ENCODE measurements around the gene MICB.
"Not testable (repeated sequence)": the region's sequence is repeated elsewhere in the genome, so short reads cannot be mapped to it uniquely, and the experiment has no call there.

The MICB gene

DNA sequence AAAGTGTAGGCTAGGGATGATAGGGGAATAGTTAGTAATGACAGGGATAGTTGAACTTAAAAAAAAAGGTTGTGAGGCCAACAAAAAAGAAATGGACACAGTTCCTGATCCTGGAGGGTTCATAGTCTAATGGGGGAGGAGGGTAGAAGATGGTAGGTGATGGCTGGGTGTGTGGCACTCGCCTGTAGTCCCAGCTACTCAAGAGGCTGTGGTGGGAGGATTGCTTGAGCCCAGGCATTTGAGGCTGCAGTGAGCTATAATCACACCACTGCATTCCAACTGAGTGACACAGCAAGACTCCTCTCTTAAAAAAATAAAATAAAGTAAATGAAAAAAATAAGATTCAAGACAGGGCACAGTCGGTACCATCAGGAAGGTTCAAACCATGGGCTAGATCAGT is 2.4 kb upstream of the MICB start:
- H3K9me2 ChIP-seq (replicated peaks; ENCODE audit: insufficient read depth, low read length) = no peaks in the 10 kb centered on the region
- peak overlapping the region; percentile 67 for H3K4me3 ChIP-seq (ENCODE audit: low read length)
- no peaks in the 10 kb centered on the region for H3K36me3 ChIP-seq (replicated peaks; ENCODE audit: insufficient read depth, low read length)
- peak overlapping the region; percentile 86 for H3K4me2 ChIP-seq (ENCODE audit: low read depth, low read length)
- peaks cover 5% of the 10 kb centered on the region; the same call in 1 of the 2 replicates for H3K4me1 ChIP-seq (ENCODE audit: low read length)
- DNase-seq = no peak
- no peaks in the 10 kb centered on the region for H3K9me3 ChIP-seq (replicated peaks; ENCODE audit: insufficient read depth, low read length)
- H3F3A ChIP-seq (ENCODE audit: insufficient read depth, low read length) = peaks cover 27% of the 10 kb centered on the region
- H3K79me2 ChIP-seq (ENCODE audit: low read length) = peaks cover 79% of the 10 kb centered on the region
- H2AFZ ChIP-seq (ENCODE audit: low read length) = no peak overlapping the region
- peak overlapping the region; percentile 87 for H3K9ac ChIP-seq (ENCODE audit: low read length)
- no peaks in the 10 kb centered on the region for H3K27me3 ChIP-seq (replicated peaks; ENCODE audit: insufficient read depth, low read length)
- H4K20me1 ChIP-seq (ENCODE audit: insufficient read depth, low read length) = peaks cover 11% of the 10 kb centered on the region
- no peak for TF ChIP-seq EZH2 (optimal IDR thresholded peaks at IDR 0.05; ENCODE audit: low read depth, low read length)
- TF ChIP-seq EZH2phosphoT487 (IDR thresholded peaks at IDR 0.05; ENCODE audit: low read length) = no peak
- H3K27ac ChIP-seq (ENCODE audit: low read length) = peak overlapping the region; percentile 76; the same call in 1 of the 2 replicates

DNA sequence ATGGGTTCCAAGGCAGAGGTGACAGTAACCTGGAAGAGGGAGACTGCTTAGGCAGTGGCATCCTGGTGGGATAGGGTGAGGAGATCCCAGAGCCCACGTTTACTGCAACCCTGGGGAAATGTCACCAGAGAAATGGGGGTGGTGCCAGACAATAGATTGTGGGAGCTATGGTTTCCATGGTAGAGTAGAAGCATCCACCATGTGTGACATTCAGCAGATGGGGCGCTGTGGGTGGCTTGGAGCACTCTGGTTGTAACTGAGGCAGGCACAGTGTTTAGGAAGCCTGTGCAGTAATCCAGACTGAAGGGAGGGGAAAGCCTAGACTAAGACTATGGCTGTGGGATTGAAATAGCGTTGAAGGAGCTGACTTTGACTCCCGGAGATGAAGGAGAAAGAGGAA is 1.1 kb upstream of the MICB start:
- peak overlapping the region; percentile 39; the same call in 1 of the 2 replicates for H3K27ac ChIP-seq (ENCODE audit: low read length)

DNA sequence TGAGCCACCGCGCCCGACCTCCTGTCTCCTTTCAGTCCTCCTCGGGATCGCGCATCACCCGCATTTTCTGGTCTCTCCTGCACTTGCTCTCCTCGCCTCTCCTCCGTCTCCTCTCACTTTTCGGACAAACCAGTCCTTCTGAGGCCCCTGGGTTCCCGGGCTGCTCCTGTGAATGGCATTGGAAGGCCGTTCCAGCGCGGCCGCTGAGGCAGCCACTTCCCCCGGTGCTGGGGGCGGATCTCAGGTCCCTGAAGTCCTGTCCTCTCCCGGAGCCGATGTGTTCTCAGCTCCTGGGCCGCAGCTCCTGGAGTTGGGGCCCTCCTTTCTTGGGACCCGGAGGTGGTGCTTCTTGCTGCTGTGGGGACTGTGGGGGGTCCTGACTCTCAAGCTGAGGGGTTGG is 803 bp downstream of the MICB start:
- Histone ChIP-seq H4K20me1 (ENCODE audit: insufficient read depth, low read length) (peaks cover 40% of the 10 kb centered on the region), H2AFZ (ENCODE audit: low read length) (no peak overlapping the region), H3K27ac (ENCODE audit: low read length) (no peak overlapping the region), H3K4me3 (ENCODE audit: low read length) (no peak overlapping the region), H3F3A (ENCODE audit: insufficient read depth, low read length) (peaks cover 25% of the 10 kb centered on the region), H3K4me1 (ENCODE audit: low read length) (no peaks in the 10 kb centered on the region), H3K79me2 (ENCODE audit: low read length) (peaks cover 96% of the 10 kb centered on the region), H3K9me3 (replicated peaks; ENCODE audit: insufficient read depth, low read length) (no peaks in the 10 kb centered on the region), H3K27me3 (replicated peaks; ENCODE audit: insufficient read depth, low read length) (no peaks in the 10 kb centered on the region), H3K4me2 (ENCODE audit: low read depth, low read length) (no peak overlapping the region), H3K9ac (ENCODE audit: low read length) (no peak overlapping the region), H3K36me3 (replicated peaks; ENCODE audit: insufficient read depth, low read length) (no peaks in the 10 kb centered on the region), H3K9me2 (replicated peaks; ENCODE audit: insufficient read depth, low read length) (no peaks in the 10 kb centered on the region)
- TF ChIP-seq EZH2phosphoT487 (IDR thresholded peaks at IDR 0.05; ENCODE audit: low read length) = no peak
- TF ChIP-seq EZH2 (optimal IDR thresholded peaks at IDR 0.05; ENCODE audit: low read depth, low read length) = no peak
- TF ChIP-seq, protein P1, sequence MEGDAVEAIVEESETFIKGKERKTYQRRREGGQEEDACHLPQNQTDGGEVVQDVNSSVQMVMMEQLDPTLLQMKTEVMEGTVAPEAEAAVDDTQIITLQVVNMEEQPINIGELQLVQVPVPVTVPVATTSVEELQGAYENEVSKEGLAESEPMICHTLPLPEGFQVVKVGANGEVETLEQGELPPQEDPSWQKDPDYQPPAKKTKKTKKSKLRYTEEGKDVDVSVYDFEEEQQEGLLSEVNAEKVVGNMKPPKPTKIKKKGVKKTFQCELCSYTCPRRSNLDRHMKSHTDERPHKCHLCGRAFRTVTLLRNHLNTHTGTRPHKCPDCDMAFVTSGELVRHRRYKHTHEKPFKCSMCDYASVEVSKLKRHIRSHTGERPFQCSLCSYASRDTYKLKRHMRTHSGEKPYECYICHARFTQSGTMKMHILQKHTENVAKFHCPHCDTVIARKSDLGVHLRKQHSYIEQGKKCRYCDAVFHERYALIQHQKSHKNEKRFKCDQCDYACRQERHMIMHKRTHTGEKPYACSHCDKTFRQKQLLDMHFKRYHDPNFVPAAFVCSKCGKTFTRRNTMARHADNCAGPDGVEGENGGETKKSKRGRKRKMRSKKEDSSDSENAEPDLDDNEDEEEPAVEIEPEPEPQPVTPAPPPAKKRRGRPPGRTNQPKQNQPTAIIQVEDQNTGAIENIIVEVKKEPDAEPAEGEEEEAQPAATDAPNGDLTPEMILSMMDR (IDR thresholded peaks at IDR 0.05; ENCODE audit: low read length) = no peak
- DNase-seq = no peak

More for the DNA sequence above, 1.1 kb upstream of the MICB start:
- H3K9me2 ChIP-seq (replicated peaks; ENCODE audit: insufficient read depth, low read length); H2AFZ ChIP-seq (ENCODE audit: low read length); H3K4me1 ChIP-seq (ENCODE audit: low read length); H3K27me3 ChIP-seq (replicated peaks; ENCODE audit: insufficient read depth, low read length); H3K9me3 ChIP-seq (replicated peaks; ENCODE audit: insufficient read depth, low read length); H3K36me3 ChIP-seq (replicated peaks; ENCODE audit: insufficient read depth, low read length): not testable (repeated sequence)
- peak; percentile 23 for DNase-seq
- Histone ChIP-seq H3F3A (ENCODE audit: insufficient read depth, low read length) (peaks cover 25% of the 10 kb centered on the region), H3K4me3 (ENCODE audit: low read length) (peak overlapping the region; percentile 51), H4K20me1 (ENCODE audit: insufficient read depth, low read length) (peaks cover 23% of the 10 kb centered on the region), H3K9ac (ENCODE audit: low read length) (peak overlapping the region; percentile 12; the same call in 1 of the 2 replicates), H3K4me2 (ENCODE audit: low read depth, low read length) (peak overlapping the region; percentile 86), H3K79me2 (ENCODE audit: low read length) (peaks cover 85% of the 10 kb centered on the region)
- TF ChIP-seq, protein P1 (IDR thresholded peaks at IDR 0.05; ENCODE audit: low read length) = 0 out of 2 replicates have a peak, but pooled peaks have one; percentile 3

DNA sequence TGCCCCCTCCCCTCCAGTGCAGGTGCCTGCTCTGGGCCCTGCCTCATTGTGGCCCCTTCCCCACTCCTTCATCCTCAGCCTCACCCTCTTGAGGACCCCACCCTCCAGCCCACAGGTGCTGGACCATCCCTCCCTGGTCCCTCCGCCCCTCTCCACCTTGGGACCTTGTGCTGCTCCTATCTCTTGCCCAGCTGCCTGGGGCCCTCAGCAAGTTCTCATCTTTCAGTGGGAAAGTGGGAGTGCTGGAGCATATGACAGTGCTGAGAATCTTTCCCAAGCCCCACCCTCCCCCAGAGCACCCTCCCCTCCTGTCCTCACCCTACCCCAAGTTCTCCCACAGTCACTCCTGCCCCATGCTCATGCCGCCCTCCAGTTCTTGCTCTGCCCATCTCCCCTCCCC is 1.7 kb downstream of the MICB start:
- not testable (repeated sequence) for H3K9ac ChIP-seq (ENCODE audit: low read length); H3K27me3 ChIP-seq (replicated peaks; ENCODE audit: insufficient read depth, low read length); DNase-seq; H3K9me3 ChIP-seq (replicated peaks; ENCODE audit: insufficient read depth, low read length); H3K9me2 ChIP-seq (replicated peaks; ENCODE audit: insufficient read depth, low read length); H3K4me1 ChIP-seq (ENCODE audit: low read length); H2AFZ ChIP-seq (ENCODE audit: low read length); H3K4me2 ChIP-seq (ENCODE audit: low read depth, low read length); H3K4me3 ChIP-seq (ENCODE audit: low read length); H3K36me3 ChIP-seq (replicated peaks; ENCODE audit: insufficient read depth, low read length); H3K27ac ChIP-seq (ENCODE audit: low read length)
- peaks cover 46% of the 10 kb centered on the region for H4K20me1 ChIP-seq (ENCODE audit: insufficient read depth, low read length)
- peaks cover 100% of the 10 kb centered on the region for H3K79me2 ChIP-seq (ENCODE audit: low read length)
- peaks cover 16% of the 10 kb centered on the region for H3F3A ChIP-seq (ENCODE audit: insufficient read depth, low read length)

All from MM.1S (cell line).